GM18861 (cell line): Measurements from ENCODE around the gene KIAA0040.
"Not testable (repeated sequence)": the region's sequence is repeated elsewhere in the genome, so short reads cannot be mapped to it uniquely, and the experiment has no call there.

Experiments
- ATAC-seq: cut with Tn5 transposase; IDR thresholded peaks from one replicate; pipeline ENCODE4 v1.9.1; 2021; ENCODE audit not compliant: unreplicated experiment

The KIAA0040 gene

GRCh38 chr1:175108331-175108820, 84.2 kb downstream of the KIAA0040 start:
- ATAC-seq: not testable (repeated sequence)
